NCI-H187 (cell line): ENCODE data around the gene BTBD16.
A peak's percentile ranks its signal among the peaks of the same experiment; 100 is the strongest.

ENCODE experiments used
- DNase-seq, 2 experiments: peaks; one replicate each; lab custom pipeline; 2025; lab: John Stamatoyannopoulos, UW

The BTBD16 gene

DNA sequence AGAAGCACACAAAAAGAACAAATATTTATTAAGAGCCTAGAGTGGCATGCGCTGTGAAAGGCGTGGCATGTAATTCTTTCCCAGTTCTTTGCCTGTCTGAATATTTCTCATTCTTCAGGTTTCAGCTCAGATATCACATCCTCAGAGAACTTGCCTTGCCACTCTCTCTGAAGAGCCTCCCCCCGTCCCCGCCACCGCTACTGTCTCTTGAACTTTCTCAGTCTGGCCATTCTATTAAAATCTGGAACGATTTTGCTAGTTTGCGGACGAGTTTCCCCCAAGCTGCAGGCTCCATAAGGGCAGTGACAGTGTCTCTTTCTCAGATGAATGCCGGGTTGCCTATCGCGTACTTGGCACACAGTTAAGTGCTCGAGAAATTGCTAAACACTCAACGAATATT, 102.6 kb downstream of the BTBD16 start:
- no peak for DNase-seq

DNA sequence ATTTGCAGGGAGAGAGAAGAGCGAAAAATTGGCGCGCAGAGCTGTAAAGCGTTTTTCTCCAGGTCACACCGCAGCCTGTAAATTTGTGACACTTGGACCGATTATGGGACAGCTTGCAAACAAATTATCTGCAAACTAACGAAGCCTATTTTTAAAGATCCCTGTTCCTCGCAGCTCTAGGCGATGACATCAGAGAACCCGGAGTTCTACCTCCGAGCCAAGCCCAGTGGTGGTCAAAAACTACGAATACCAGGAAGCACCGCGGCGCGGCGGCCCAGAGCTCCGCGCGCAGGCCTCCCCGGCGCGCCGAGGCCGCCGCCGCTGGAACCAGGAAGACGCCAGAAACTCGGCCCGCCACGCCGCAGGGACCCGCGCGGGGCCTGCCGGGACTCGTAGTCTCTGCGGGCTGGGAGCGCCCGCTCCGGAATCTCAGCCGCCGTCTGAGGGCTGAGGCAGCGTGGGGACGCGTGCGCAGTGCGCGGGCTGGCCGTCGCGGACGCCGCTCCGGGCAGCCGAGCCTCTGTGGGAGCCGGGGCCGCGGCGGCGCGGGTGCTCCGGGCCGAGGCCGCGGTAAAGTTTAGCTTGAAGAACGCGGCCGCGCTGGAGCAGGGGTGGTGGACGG, 103.3 kb downstream of the BTBD16 start, which contains the start of gene PLEKHA1:
PLEKHA1 (plus strand) TSS at position 472 of the 622 bp plus-strand sequence. CDS start 18,493 bp downstream, outside the sequence.
- DNase-seq: peak; percentile 59 to 78

DNA sequence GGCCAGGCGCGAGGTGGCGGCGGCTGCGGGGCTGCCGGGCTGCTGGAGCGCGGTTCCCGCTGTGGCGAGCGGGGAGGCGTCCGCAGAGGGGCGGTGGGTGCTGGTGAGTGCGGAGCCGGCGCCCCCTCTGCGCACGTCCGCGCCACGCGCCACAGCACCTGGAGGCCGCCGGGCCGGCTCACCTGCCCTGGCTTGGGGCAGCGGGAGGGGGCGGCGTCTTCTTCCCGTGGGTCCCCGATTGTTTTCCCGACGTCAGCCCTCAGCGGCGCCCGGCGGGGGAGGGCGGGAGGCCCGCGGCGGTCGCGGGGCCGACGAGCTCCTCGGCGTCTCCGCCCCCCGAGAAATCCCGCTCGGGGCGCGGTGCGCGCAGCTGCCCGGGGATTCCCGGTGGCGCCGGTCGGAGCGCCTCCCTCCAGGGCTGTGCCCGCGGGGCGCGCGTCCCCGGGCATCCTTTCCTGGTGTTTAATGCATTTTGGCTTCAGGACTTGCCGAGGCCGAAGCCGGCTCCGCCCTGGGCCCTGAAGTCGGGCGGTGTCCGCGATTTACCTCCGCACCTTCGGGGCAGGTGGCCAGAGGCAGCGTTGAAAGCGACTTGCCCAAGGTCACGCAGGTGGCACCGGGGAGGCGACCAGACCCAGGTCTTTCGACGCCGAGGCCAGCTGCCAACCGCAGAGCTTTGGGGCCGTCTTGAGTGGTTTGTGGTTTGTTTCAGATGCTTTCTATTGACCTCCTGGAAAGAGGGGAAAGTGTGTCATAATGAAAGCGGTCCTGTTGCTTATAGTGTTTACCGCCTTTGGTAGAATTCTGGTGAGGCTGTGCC, 104.0 kb downstream of the BTBD16 start:
- peak in 1 of 2 experiments; percentile 28 for DNase-seq

DNA sequence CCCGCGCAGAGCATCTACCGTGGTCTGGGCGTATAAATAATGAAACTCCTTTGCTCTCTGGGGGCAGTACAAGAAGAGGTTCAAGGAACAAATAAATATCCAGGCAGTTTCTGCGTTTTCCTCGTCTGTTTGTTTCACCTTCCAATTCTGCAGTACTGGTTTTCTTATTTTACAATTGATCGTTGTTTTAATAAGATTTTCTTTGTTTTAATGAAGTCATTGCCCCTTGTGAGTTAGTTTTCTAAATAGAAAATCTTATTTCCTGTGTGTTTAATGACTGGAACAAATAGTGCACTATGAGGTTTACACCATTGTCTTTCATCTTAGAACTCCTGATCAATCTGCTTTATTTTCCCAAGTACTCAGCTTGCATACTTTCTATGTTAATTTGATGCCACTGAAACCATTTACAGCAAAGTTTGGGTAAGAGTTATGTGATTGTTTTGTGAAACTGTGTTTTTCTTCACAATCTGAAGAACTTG, 104.6 kb downstream of the BTBD16 start:
- DNase-seq: no peak

DNA sequence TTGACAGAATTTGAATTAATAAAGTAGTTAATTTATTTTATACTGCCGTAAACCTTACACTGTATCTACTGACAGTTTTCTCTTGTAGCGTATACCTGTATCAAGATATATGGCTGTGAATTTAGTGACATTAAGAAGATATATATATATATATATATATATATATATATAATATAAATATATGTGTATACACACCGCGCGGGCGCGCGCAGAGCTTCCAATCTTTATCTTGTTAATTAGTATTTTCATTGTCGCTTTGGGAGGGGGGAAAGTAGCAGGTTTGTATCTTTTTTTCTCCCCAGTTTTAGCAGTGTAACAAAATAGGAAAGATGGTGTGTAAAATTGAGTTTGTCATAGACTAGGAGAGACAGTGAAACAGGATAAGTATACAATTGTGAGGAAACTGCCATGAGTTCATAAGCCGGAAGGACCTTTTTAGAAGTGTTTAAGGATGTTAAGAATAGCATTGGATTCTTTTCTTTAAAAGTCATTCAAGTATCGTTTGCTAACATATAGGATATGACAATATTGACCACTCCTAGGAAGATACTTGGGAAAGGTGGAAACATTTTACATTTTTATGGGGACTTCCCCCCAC, 105.4 kb downstream of the BTBD16 start:
- DNase-seq: no peak

DNA sequence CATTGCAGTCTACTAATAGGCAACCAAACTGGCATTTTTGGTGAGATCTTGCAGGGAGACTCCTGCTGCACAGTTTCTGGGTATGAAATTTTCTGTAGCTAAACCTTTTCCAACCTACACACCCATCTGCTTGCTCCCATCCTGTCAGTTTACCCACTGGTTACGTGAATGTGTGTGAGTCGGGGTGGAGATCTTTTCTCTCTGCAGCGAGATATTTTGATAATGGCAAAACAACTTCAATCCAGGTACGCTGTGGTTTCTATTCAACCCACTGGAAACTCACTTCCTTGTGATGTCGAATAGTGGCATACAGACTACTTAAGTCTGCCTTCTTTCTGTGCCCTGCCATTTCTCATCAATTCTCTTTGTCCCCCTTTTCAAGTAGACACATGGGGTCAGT, 107.9 kb downstream of the BTBD16 start:
- DNase-seq: no peak

DNA sequence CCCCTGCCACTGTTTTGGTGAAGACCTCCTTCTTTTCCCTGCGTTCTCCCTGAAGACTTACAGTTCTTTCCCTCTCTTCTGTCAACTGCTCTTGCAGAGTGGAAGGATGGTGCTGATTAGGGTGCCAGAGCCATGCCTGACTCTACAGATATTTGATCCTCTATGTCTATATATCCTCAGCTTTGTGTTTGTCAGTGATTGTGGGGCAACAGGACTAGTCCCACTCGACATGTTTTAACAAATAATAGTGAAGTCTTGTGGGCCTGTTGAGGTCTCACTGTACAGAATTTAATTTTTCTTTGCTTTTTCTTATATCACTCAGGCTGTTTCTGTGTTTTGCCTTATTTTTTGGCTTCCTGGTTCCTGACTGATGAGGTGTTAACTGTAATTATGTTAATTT, 108.4 kb downstream of the BTBD16 start:
- no peak for DNase-seq

DNA sequence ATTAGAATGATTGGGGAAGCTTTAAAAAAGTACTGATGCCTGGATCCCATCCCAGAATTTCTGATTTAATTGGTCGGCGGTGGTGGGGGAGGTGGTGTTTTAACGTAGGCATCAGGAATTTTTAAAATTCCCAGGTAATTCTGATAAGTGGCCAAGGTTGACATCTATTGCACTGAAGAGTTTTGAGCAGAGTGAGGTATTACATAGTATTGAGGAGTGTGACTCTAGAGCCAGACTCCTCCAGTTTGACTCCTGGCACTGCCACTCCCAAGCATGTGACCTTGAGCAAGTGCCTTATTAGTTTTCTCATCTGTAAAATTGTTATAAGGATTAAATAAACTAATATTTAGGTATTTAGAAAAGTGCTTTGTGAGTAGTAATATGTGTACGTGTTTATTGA, 109.6 kb downstream of the BTBD16 start:
- no peak for DNase-seq

DNA sequence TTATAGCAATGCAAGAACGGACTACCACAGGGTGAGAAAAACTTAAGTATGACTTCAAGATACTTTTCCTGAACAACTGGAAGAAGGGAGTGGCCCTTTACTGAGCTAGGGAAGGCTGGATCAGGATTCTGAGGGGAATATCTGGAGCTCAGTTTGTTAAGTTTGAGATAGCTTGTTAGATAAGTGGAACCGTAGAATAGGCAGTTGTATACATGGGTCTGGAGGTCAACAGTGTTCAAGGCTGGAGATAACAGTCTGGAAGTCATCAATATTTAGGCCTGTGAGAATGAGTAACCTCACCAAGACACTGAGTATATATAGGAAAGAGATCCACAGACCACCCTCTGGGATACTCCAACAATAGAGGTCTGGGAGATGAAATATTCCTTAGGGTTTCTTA, 110.6 kb downstream of the BTBD16 start:
- DNase-seq: no peak

DNA sequence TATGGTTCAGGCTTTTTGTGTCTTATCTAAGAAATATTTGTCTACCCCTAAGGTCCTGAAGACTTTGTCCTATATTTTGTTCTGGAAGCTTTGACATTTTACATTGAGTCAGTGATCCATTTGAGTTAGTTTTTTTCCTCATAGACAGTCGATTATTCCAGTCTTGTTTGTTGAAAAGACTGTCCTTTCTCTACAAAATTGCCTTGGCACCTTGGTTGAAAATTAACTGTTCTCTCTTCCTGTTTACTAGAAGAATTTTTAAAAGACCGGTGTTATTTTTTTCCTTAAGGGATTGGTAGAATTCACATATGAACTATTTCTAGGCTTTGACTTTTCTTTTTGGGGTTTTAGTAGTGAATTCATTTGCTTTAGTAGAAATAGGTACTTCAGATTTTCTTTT, 115.4 kb downstream of the BTBD16 start:
- no peak for DNase-seq

DNA sequence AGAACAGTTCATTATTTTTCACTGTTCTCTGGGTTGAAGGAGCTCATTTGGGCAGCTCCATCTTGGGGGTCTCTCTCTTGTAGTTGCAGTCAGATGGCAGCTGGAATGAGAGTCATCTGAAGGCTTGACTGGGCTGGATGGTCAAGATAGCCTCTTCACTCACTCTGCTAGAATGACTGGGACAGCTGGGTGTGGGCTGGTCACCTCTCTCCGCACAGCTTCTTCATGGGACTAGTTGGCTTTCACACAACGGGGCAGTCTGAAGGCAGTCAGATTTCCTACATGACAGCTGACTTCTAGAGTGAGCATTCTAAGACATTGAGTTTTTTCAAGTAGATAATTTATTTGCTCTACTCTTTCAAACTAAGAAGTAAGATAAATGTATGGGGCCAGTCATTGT, 116.5 kb downstream of the BTBD16 start:
- no peak for DNase-seq
